RKO (cell line): ENCODE data around the gene TSPAN33.
"Not testable (repeated sequence)": the region's sequence is repeated elsewhere in the genome, so short reads cannot be mapped to it uniquely, and the experiment has no call there.

Source experiments
- DNase-seq: peaks from one replicate; pipeline ENCODE4 v3.0.0-alpha.2; 2016; ENCODE audit warnings: low spot score

TSPAN33 gene

DNA sequence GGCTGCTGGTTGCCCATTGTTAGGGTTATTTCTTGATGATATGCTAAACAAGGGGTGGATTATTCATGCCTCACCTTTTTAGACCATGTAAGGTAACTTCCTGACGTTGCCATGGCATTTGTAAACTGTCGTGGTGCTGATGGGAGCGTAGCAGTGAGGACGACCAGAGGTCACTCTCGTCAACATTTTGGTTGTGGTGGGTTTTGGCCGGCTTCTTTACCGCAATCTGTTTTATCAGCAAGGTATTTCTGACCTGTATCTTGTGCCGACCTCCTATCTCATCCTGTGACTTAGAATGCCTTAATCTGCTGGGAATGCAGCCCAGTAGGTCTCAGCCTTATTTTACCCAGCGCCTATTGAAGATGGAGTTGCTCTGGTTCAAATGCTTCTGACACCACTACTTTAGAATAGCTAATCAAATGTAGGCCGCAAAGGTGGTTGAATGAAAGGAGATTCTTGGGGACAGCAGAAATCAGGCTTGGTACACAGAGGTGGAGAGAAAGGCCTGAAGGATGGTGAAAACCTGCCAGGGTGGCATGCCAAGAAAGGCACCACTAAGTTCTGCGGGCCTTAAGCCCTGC, 26.0 kb downstream of the TSPAN33 start:
- DNase-seq, result no peak

DNA sequence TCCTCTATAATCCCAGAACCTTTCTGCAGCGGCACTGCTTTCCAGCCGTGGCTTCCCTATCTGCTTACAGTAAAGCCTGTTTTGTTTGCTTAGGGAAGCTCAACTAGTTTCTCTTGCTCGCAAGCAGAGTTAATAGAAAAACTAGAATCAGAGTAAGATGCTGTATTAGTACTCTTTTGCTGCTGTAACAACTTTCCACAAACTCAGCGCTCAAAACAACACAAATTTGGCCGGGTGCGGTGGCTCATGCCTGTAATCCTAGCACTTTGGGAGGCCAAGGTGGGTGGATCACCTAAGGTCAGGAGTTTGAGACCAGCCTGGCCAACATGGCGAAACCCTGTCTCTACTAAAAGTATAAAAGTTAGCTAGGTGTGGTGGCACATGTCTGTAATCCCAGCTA, 29.4 kb downstream of the TSPAN33 start:
- not testable (repeated sequence) for DNase-seq

DNA sequence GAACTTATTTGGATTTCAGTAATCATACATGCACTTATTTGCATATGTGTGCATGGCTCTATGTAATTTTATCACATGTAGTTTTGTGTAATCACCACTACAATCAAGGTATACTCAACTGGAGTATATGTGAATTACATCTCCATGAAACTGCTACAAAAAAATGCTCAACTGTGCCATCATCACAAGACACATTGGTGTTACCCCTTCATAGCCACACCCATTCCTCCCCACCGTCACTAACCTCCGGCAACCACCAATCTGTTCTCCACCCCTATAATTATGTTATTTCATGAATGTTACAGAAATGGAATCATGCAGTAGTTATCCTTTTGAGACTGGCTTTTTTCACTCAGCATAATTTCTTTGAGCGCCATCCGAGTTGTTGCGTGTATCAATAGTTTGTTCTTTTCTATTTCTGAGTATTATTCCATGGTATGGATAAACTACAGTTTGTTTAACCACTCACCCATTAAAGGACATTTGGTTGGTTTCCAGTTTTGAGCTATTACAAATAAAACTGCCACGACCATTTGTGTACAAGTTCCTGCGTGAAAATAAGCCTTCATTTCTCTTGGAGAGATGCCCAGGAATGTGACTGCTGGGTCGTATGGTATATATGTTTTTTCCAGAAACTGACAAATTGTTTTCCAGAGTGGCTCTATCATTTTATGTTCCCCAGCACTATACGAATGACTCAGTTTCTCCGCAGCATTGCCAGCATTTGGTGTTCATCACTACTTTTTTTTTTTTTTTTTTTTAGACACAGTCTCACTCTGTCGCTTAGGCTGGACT, 32.6 kb downstream of the TSPAN33 start:
- no peak for DNase-seq

DNA sequence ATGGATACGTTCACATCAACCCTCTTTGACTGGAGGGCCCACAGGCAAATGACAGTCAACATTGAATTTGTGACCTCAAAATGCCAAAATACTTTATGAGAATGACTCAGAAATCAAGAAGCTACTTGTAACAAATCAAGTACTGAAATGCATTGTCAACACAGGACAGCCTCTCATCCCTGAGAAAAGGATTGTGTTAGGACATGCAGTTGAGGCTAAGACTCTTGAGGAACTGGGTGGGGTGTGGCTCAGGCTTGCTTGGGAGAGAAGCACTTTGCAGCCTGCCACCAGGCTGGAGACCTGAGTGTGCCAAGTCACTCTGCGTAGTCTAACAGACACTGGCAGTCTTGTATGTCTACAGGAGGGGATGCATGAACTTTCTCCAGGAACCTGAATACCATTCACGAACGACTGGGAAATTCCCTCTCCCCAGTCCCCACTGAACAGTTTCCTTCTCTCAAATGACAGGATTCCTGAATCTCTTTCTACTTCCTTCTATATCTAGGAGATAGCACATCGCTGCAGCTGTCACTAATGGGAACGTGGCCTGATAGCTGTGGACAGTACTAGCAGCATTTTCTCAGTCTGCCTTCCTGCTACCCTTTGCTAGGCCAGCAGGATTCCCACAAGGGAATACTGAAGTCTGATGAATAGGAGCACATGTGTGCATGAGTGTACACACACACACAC, 40.6 kb downstream of the TSPAN33 start:
- DNase-seq, result no peak

DNA sequence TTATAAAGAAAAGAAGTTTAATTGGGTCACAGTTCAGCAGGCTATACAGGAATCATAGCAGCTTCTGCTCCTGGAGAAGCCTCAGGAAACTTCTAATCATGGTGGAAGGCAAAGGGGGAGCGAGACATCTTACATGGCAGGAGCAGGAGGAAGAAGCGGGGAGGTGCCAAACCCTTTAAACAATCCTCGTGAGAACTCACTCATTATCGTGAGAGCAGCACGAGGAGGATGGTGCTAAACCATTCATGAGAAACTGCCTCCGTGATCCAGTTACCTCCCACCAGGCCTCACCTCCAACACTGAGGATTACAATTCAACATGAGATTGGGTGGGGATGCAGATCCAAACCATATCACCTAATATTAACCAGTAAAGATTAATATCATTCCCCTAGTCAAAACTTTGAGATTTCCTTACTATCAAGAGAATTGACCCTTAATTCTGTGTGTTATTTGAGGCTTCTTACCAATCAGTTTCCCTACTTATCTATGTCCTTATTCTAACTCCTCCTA, 42.3 kb downstream of the TSPAN33 start:
- DNase-seq, result no peak

DNA sequence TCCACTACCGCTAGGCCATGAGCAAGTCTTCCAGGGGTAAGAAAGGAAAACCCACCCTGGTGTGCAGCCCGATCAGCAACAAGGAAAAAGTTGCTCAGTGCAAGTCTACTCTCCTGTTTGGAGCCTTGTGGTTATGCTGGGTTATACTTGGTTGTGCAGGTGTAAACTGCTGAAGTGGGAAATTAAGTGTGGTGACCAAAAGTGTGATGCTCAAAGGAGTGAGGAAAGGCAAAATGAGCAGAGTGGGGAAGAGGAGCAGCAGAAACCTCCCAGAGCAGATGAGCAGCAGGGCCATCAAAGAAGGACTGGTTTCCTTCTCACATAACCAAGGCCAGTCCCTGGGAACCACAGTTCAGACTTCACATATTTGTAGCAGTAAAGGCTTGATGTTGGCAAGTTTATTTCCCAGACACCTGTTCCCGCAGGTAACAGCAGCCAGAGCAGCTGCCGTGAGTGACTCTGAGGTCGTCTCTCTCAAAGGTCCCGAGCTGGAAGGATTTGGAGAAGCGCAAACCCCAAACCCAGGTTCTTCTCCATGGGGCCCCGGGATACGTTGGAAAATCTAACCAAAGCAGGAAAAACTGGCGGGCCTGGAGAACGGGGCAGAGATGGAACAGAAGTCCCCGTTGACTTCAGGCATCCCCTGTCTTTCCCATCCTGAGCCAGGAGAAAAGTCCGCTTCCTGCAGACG, 43.3 kb downstream of the TSPAN33 start:
- DNase-seq, result no peak

DNA sequence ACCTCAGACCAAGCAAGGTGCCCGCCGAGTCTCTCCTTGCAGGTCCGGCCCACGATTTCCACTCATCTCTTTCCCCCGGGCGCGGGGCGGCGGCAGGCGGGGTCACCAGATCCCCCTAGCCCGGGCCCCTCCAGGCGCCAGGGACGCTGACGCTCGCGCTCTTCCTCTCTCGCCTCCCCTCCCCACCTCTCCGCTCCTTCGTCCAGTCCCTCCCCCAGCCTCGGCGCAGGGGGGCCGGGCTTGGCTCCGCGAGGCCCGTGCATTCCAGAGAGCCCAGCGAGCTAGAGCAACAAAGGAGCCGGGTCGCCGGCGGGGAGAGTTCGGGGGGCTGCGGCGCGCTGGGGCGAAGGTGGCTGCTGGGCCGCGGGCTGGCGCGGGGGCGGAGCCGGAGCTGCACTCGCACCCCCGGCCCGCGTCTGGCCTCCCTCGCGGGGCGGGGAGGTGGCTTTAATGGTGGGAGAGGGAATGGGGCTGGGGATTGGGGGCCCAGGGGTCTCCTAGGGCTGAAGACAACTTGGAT, 43.9 kb downstream of the TSPAN33 start, which contains the start of gene SMO:
SMO (plus strand) TSS at position 262 of the 520 bp plus-strand sequence. CDS start 519 bp downstream, outside the sequence.
- DNase-seq, result no peak

DNA sequence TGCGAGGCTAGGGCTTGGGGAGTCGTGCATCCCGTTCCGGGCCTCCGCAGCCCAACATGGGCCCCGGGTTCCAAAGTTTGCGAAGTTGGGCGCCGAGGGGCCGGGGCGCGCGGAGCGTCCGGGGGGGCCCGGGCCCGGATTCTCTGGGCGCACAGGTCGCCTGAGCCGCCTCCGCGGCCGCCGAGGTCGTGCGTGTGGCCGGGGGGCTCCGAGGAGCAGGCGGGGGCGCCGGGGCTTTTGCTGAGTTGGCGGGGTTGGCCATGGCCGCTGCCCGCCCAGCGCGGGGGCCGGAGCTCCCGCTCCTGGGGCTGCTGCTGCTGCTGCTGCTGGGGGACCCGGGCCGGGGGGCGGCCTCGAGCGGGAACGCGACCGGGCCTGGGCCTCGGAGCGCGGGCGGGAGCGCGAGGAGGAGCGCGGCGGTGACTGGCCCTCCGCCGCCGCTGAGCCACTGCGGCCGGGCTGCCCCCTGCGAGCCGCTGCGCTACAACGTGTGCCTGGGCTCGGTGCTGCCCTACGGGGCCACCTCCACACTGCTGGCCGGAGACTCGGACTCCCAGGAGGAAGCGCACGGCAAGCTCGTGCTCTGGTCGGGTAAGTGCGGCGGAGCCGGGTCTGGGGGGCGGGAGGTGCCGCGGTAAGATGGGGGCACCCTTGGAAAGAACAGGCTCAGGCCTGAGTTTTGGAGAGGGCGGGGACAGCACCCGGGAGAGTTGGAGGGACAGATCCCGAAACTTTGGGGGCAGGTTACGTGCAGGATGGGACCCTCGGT, 44.6 kb downstream of the TSPAN33 start:
- no peak for DNase-seq

DNA sequence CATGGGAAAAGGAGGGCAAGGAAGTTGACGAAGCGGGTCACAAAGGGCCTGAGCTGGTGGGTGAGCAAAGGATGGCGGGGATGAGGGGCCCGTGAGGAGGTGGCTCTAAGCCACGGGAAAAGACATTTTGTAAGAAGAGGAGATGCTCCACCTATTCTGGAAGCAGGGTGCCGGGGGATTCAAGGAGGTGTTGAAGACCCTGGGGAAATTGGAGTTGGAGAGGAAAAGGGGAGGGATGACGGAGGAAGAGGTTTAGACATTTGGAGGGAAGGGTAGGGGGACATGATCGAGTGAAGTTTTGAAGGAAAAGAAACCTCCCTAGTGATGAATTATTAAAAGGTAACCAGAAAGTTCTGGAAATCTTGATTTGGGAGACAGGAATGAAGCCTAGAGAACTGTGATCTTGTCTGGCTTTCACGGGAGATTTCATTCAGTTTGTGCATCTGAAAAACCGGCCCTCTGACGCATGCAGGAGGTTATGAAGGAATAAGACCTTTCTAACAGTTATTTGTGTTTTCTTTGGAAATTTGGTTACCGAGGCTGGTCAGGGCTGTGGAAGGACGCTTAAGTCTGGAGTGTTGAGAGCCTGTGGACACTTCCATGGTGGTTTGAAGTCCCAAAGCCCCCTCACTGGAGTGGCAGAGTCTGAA, 45.3 kb downstream of the TSPAN33 start:
- no peak for DNase-seq

DNA sequence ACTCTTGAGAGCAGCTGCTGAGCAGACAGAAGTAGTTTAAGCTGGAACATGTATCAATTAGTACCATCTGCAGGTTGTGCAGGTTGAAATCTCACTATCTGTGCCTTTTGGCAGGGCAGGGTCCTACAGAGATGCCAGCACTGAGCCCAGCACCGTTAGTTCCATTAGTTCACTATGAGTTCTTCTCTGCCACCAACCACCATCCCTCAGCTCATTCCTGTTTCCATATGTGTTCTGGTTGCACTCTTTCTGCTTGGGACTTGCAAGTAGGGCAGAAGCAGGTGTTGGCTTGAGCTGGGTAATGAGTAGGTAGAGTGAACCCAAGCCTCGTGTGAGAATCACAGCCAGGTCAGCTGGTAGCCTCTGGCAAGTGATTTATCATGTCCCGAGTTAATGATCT, 46.8 kb downstream of the TSPAN33 start:
- no peak for DNase-seq

DNA sequence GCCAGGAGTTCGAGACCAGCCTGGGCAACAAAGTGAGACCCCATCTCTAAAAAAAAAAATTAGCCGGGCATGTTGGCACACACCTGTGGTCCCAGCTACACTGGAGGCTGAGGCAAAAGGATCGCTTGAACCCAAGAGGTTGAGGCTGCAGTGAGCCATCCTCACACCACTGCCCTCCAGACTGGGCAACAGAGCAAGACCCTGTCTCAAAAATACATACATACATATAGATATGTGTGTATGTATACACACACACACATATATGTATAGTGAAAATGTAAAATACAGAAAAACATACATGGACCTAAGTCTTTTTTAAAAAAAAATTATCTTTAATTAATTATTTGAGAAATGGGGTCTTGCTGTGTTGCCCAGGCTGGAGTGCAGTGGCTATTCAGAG, 49.4 kb downstream of the TSPAN33 start:
- DNase-seq, result no peak

DNA sequence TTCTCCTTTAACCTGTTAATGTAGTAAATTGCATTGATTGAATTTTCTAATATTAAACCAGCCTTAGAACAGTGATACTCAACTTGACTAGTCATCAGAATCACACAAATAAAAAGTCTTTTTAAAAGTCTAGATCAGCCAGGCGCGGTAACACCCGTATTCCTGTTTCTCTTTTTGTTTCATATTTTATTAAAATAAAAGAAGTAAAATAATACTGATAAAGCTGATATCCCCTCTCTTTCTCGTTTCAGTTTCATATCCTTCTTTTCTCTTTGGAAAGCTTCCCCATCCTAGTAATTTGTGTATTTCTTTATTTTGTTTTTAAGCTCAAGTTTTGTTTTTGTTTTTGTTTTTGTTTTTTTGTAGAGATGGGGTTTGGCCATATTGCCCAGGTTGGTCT, 53.3 kb downstream of the TSPAN33 start:
- no peak for DNase-seq

DNA sequence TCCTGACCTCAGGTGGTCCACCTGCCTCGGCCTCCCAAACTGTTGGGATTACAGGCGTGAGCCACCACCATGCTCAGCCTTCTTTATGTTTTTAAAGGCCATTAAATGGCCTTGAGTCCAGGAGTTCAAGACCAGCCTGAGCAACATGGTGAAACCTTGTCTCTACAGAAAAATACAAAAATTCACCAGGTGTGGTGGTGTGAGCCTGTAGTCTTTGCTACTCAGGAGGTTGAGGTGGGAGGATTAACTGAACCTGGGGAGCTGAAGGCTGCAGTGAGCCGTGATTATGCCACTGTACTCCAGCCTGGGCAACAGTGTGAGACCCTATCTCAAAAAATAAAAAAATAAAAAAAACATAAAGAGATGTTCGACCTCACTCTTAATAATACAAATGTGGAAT, 54.9 kb downstream of the TSPAN33 start:
- DNase-seq, result no peak

DNA sequence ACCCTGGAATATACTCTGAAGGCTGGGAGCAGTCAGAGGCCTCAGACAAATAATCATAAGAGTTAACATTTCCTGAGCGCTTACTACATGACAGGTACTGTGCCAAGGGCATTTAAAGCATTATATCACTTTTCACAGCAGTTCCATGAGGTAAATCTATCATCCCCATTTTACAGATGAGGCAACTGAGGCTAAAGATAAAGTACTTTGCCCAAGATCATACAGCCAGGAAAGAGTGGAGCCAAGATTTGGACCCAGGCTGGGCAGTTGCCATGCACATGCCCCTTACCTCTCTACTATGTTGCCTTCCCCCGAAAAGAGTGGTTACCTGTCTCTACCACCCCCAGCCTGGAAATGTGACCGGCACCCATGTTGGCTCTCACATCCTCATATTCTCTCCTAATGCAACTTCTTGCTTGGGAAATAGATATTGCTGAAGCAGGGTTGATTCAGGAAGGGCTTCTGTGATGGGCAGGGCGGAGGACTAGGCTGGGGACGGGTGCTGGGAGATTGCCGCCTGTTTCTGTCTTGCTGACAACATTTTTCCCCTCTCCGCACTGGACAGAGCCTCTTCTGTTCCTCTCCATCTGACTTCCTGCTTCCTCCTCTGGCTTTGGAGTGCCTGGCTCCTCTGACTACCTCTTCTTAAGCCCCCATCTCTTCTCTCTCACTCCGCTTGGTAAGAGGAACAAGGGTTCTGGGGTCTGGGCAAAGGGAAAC, 57.7 kb downstream of the TSPAN33 start:
- no peak for DNase-seq

DNA sequence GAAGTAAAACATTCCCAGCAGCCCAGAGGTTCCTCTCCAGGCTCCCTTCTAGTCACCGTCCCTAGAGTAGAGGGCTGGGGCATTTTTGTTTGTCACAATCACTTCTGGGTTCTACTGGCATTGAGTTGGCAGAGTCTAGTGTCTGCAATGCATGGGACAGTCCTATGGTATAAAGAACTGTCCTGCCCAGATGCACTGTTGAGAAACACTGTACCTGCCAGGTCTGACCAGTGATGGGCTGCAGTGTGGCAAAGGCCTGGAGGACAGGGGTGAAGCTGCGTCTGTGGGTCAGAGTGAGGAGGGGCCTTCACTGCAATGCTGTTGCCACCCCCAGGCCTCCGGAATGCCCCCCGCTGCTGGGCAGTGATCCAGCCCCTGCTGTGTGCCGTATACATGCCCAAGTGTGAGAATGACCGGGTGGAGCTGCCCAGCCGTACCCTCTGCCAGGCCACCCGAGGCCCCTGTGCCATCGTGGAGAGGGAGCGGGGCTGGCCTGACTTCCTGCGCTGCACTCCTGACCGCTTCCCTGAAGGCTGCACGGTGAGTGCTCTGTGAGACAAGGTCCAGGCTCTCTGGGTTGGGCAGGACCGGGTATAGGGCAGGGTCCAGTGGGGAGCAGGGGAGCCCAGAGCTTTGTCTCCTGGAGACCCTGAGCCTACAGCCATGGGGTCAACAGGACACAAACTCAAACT, 58.7 kb downstream of the TSPAN33 start:
- no peak for DNase-seq

DNA sequence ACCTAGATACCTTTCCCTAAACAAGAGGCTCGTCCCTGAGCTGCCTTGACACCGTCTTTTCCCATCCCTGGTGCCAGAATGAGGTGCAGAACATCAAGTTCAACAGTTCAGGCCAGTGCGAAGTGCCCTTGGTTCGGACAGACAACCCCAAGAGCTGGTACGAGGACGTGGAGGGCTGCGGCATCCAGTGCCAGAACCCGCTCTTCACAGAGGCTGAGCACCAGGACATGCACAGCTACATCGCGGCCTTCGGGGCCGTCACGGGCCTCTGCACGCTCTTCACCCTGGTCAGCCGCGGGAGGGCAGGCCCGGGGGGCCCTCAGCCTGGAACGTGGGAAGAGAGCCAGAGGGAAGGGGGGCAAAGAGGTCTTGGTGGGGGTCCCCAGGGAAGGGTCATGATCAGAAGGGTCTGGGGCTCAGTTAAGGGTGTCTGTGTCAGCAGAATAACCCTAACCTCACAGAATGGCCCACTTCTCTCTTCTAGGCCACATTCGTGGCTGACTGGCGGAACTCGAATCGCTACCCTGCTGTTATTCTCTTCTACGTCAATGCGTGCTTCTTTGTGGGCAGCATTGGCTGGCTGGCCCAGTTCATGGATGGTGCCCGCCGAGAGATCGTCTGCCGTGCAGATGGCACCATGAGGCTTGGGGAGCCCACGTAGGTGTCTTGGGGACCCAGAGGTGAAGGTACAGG, 60.8 kb downstream of the TSPAN33 start:
- no peak for DNase-seq

DNA sequence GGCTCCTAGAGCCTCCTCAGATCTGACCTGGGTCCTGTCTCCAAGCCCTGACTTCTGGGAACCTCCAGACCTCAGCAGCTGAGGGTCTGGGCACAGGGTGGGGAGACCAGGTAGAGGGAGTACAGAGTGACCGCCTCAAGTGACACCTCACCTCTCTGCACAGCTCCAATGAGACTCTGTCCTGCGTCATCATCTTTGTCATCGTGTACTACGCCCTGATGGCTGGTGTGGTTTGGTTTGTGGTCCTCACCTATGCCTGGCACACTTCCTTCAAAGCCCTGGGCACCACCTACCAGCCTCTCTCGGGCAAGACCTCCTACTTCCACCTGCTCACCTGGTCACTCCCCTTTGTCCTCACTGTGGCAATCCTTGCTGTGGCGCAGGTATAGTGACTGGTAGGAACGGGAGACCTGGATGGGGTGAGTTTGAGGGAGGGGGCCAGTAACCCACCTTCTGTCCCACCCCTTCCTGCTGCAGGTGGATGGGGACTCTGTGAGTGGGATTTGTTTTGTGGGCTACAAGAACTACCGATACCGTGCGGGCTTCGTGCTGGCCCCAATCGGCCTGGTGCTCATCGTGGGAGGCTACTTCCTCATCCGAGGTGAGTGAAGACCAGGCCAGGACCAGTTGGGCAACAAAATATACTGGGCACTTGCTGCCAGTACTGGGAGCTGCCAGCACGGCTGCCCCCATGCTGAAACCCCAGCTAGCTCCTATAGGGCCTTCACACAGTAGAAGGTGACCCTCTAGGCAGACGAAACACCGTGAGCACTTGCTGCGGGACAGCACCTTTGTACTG, 61.7 kb downstream of the TSPAN33 start:
- DNase-seq, result no peak

DNA sequence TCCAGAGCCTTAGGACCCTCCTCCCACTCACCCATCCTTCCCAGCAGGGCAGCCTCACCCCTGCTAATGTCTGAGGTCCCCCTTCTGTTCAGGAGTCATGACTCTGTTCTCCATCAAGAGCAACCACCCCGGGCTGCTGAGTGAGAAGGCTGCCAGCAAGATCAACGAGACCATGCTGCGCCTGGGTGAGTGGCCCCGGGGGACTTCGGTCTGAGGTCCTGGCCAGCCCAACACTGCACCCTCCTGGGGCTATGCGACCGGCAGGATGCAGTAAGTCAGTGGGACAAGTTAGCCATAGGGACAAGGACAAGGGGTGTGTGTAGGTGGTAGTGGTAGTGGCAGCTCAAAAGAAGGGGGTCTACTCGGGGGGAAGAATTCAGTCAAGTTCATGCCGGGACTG, 64.2 kb downstream of the TSPAN33 start:
- DNase-seq, result no peak
